GM12878 (cell line): Measurements from ENCODE around the gene PXT1. TPM values are rescaled to one million over a fixed set of nuclear protein-coding genes. Genes with fewer than 3 reads are reported as not detected.

Source experiments
- ATAC-seq: fragments of 200-7000 bp; cut with Tn5 transposase; 3 replicates; pipeline ENCODE4 v1.9.1; 2020; ENCODE audit warnings: mild to moderate bottlenecking, moderate library complexity
- BruUV-seq: library from RNA; stranded (reverse); fragments of 400-500 nt; replicated peaks from 2 replicates; lab custom pipeline; 2021; lab: Mats Ljungman, UMichigan
- CTCF ChIA-PET: fragments of 300-600 bp; sonication (Branson Sonifier 250); formaldehyde crosslinking; extraction: SDS; loops from one replicate; lab custom pipeline; 2021; ENCODE audit warnings: inconsistent platforms; lab: Yijun Ruan, JAX
- POLR2A ChIA-PET: fragments of 350-600 bp; formaldehyde crosslinking; extraction: SDS; loops from one replicate; lab custom pipeline; 2021; ENCODE audit warnings: inconsistent platforms; lab: Charles Lee
- RAD21 ChIA-PET: fragments of 300-600 bp; sonication (Branson Sonifier 250); formaldehyde crosslinking; loops from one replicate; lab custom pipeline; 2023; ENCODE audit warnings: antibody characterized with exemption; ENCODE audit not compliant: unreplicated experiment; lab: Charles Lee
- SMC1A ChIA-PET: fragments of 300-600 bp; sonication (Branson Sonifier 250); formaldehyde crosslinking; loops from one replicate; lab custom pipeline; 2023; ENCODE audit not compliant: unreplicated experiment, uncharacterized antibody; lab: Charles Lee
- DNase-seq: peaks from one replicate; pipeline ENCODE4 v3.0.0-alpha.2; 2011; ENCODE audit warnings: low read depth, low spot score
- FAIRE-seq: peaks from 3 replicates; lab custom pipeline; 2011; peaks lifted over from hg19 to GRCh38; lab: Jason Lieb, UNC
- H2AFZ ChIP-seq: 2 replicates; pipeline ENCODE4 v1.6.0; 2011; ENCODE audit warnings: low read depth, low read length, control low read depth; ENCODE audit not compliant: control insufficient read depth
- H3K27ac ChIP-seq: 2 replicates; pipeline ENCODE4 v1.5.1; 2011; ENCODE audit warnings: control low read depth; ENCODE audit not compliant: control insufficient read depth, insufficient read depth
- H3K27me3 ChIP-seq, 2 experiments: replicated peaks in 1 of 2; 2 replicates each; pipeline versions ENCODE4 v1.6.0 to v1.6.1; 2011; ENCODE audit warnings: low read length in 1 of 2; ENCODE audit not compliant: control insufficient read depth in 2 of 2, insufficient read depth in 2 of 2
- H3K36me3 ChIP-seq, 2 experiments: 2 replicates each; pipeline ENCODE4 v1.5.1; 2011; ENCODE audit warnings: low read length in 1 of 2; ENCODE audit not compliant: control insufficient read depth in 2 of 2, insufficient read depth in 2 of 2
- H3K4me1 ChIP-seq: 2 replicates; pipeline ENCODE4 v1.6.1; 2011; ENCODE audit warnings: mild to moderate bottlenecking, low read length, moderate library complexity, mixed read lengths; ENCODE audit not compliant: control insufficient read depth, insufficient read depth
- H3K4me2 ChIP-seq: 2 replicates; pipeline ENCODE4 v1.6.0; 2011; ENCODE audit warnings: control low read depth; ENCODE audit not compliant: control insufficient read depth, insufficient read depth
- H3K4me3 ChIP-seq: fragments of 200-600 bp; sonication (generic); 2 replicates; pipeline ENCODE4 v1.5.1; 2016
- H3K79me2 ChIP-seq: 2 replicates; pipeline ENCODE4 v1.6.0; 2011; ENCODE audit warnings: low read length; ENCODE audit not compliant: control insufficient read depth, insufficient read depth
- H3K9ac ChIP-seq: 2 replicates; pipeline ENCODE4 v1.8.0; 2011; ENCODE audit warnings: low read length, control low read depth, mixed read lengths; ENCODE audit not compliant: control insufficient read depth, insufficient read depth
- H3K9me3 ChIP-seq: replicated peaks from 3 replicates; pipeline ENCODE4 v1.5.1; 2011; ENCODE audit warnings: mild to moderate bottlenecking, low read length; ENCODE audit not compliant: control insufficient read depth, insufficient read depth
- H4K20me1 ChIP-seq: 2 replicates; pipeline ENCODE4 v1.6.0; 2011; ENCODE audit not compliant: control insufficient read depth, insufficient read depth
- BCL11A ChIP-seq: IDR thresholded peaks from 2 replicates; pipeline ENCODE4 v1.6.1; 2011; ENCODE audit warnings: low read depth, low read length
- CREM ChIP-seq: IDR thresholded peaks from 2 replicates; pipeline ENCODE4 v1.6.1; 2014; ENCODE audit warnings: antibody characterized with exemption, low read depth
- GATAD2B ChIP-seq: fragments of 450-650 bp; conservative IDR thresholded peaks from 2 replicates; pipeline ENCODE4 v1.6.1; 2017; ENCODE audit warnings: low read depth, mild to moderate bottlenecking, moderate library complexity
- KAT2A ChIP-seq: conservative IDR thresholded peaks from 2 replicates; pipeline ENCODE4 v1.6.1; 2011; ENCODE audit warnings: low read depth, low read length; ENCODE audit not compliant: control insufficient read depth
- MYB ChIP-seq: fragments of 150-350 bp; IDR thresholded peaks from 2 replicates; pipeline ENCODE4 v1.6.1; 2014; ENCODE audit warnings: mild to moderate bottlenecking, low read depth, low read length, borderline replicate concordance
- RFX5 ChIP-seq: IDR thresholded peaks from 2 replicates; pipeline ENCODE4 v1.6.1; 2011; ENCODE audit warnings: low read depth, low read length, improper control_type of control experiment
- WGBS: methylation state at CpG from one replicate; pipeline ENCODE4 v1.1.6; 2016; ENCODE audit warnings: low lambda C conversion rate; ENCODE audit not compliant: insufficient replicate concordance, insufficient coverage; ENCODE audit errors: missing lambda C conversion rate; 5-methylcytosine and 5-hydroxymethylcytosine counted together
- in situ Hi-C: fragments of 300-500 bp; cut with MboI; formaldehyde crosslinking; loops from 9 replicates; pipeline ENCODE4 v1.14.3; 2018; ENCODE audit warnings: mixed read lengths
- intact Hi-C: fragments of 100-400 bp; cut with micrococcal nuclease; formaldehyde crosslinking; loops from one replicate; pipeline ENCODE4 v1.14.2; 2022; ENCODE audit not compliant: unreplicated experiment
- polyA plus RNA-seq, 11 experiments: library from polyadenylated mRNA; depleted of rRNA in 4 of 11; unstranded in 6 of 11; stranded (reverse) in 5 of 11; fragments of >200 nt; fragmentation: Nextera tagmentation in 4 of 11; fragmentation: Illumina TruSeq in 1 of 11; extraction: Ambion mirVana in 4 of 11; extraction: Trizol in 1 of 11; gene quantifications; 1 replicate in 1 of 11; 2 replicates in 10 of 11; pipeline versions ENCODE4 v1.2.1 to v1.2.3, GENCODE V29; 2011 to 2016; ENCODE audit warnings: inconsistent platforms in 2 of 11, missing spikeins in 2 of 11, low read depth in 1 of 11
- total RNA-seq, 4 experiments: library from RNA; depleted of rRNA in 3 of 4; stranded (reverse); fragments of >200 nt in 3 of 4; fragmentation: Illumina TruSeq in 1 of 4; extraction: Trizol in 1 of 4; gene quantifications; 2 replicates each; pipeline versions ENCODE4 v1.2.1 to v1.2.3, GENCODE V29; 2013 to 2021
- TF ChIP-seq, protein P1 (sequence below): fragments of 150-350 bp; IDR thresholded peaks from 2 replicates; pipeline ENCODE4 v1.6.1; 2016; ENCODE audit warnings: low read depth, low read length

Gene PXT1
- total and polyA plus RNA-seq, 10 of the 15 experiments (the other 5 are each of a cell fraction or from before 2014, with no cell fraction given), result 0.27 to 2.9 (median 0.50) TPM

DNA sequence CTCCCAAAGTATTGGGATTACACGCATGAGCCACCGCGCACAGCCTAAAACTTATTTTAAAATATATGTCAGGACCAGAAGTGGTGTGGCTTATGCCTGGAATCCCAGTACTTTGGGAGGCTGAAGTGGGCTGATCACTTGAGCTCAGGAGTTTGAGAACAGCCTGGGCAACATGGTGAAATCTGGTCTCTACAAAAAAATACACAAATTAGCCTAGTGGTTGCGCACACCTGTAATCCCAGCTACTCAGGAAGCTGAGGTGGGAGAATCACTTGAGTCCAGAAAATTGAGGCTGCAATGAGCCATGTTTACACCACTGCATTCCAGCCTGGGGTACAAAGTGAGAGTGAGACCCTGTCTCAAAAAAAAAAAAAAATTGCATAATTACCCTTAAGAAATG, 13.7 kb downstream of the PXT1 start (continued):
- TF ChIP-seq, protein P1, sequence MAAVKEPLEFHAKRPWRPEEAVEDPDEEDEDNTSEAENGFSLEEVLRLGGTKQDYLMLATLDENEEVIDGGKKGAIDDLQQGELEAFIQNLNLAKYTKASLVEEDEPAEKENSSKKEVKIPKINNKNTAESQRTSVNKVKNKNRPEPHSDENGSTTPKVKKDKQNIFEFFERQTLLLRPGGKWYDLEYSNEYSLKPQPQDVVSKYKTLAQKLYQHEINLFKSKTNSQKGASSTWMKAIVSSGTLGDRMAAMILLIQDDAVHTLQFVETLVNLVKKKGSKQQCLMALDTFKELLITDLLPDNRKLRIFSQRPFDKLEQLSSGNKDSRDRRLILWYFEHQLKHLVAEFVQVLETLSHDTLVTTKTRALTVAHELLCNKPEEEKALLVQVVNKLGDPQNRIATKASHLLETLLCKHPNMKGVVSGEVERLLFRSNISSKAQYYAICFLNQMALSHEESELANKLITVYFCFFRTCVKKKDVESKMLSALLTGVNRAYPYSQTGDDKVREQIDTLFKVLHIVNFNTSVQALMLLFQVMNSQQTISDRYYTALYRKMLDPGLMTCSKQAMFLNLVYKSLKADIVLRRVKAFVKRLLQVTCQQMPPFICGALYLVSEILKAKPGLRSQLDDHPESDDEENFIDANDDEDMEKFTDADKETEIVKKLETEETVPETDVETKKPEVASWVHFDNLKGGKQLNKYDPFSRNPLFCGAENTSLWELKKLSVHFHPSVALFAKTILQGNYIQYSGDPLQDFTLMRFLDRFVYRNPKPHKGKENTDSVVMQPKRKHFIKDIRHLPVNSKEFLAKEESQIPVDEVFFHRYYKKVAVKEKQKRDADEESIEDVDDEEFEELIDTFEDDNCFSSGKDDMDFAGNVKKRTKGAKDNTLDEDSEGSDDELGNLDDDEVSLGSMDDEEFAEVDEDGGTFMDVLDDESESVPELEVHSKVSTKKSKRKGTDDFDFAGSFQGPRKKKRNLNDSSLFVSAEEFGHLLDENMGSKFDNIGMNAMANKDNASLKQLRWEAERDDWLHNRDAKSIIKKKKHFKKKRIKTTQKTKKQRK, result no peak
- TF ChIP-seq BCL11A, result no peak
- no peak for TF ChIP-seq CREM
- no peak for TF ChIP-seq RFX5
- TF ChIP-seq GATAD2B, result no peak
- TF ChIP-seq KAT2A, result no peak

DNA sequence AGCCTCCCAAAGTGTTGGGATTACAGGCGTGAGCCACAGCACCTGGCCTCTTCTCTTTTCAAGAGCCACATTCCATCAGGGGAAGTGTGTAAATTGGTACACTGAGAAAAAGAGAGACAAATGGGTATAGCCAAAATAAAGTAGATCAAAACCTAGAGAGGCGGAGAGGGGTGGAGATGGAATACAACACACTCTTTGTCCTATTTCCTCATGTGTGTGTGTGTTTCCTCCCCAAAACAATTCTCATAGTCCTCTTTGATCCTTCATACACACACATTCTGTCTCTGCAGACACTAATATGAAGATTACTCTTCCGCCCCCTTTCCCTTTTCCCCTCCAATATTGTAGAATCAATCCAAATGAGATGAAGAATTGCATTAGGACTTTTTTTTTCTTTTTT, 16.0 kb downstream of the PXT1 start:
- 78% methylated on average over 3 of the region's 3 CpGs for WGBS
- RAD21 ChIA-PET, result no interaction called here
- Histone ChIP-seq H3K79me2 (no peaks in the 10 kb centered on the region), H3K9ac (no peak overlapping the region)
- no peak for TF ChIP-seq MYB
- TF ChIP-seq, all 136 proteins: peak for 0
- FAIRE-seq (no peak), ATAC-seq (no peak), DNase-seq (no peak)
- CTCF ChIA-PET, result no interaction called here
- Histone ChIP-seq H3K4me2 (no peak overlapping the region), H3K4me3 (no peak overlapping the region), H3K27me3 (no peaks in the 10 kb centered on the region), H4K20me1 (no peaks in the 10 kb centered on the region), H3K36me3 (no peaks in the 10 kb centered on the region), H3K9me3 (no peaks in the 10 kb centered on the region), H2AFZ (no peak overlapping the region), H3K4me1 (peaks cover 14% of the 10 kb centered on the region), H3K27ac (no peak overlapping the region)
- in situ Hi-C loops, result no loop called here
- BruUV-seq, result no TSS peak
- intact Hi-C loops, result no loop called here
- SMC1A ChIA-PET, result no interaction called here
- POLR2A ChIA-PET, result interaction anchor here (0.7 kb wide), 1 partner anchor 68 kb away, joined by 3 read pairs; no protein-coding TSS in a partner anchor
